Measurements from ENCODE around the gene NT5DC1. TPM values are rescaled to one million over a fixed set of nuclear protein-coding genes. Genes with fewer than 3 reads are reported as not detected.

The NT5DC1 gene
- polyA plus RNA-seq, 1 of the 3 experiments (the other 2 are of a cell fraction): 20.3 TPM

GRCh38 chr6:116106146-116106545 lies 5.5 kb downstream of the NT5DC1 start:
- POLR2A ChIA-PET: no interaction called here

GRCh38 chr6:116108836-116109235 lies 8.2 kb downstream of the NT5DC1 start:
- H3K27me3 ChIP-seq (ENCODE audit: insufficient read depth): no peaks in the 10 kb centered on the region
- H3K79me2 ChIP-seq (ENCODE audit: insufficient read depth): no peaks in the 10 kb centered on the region
- no peak overlapping the region for H2AFZ ChIP-seq (ENCODE audit: low read depth)
- H3K9ac ChIP-seq: no peak overlapping the region
- no peak overlapping the region for H3K4me3 ChIP-seq (ENCODE audit: low read depth in 2 of 2, low read length in 1 of 2)
- H3K9me3 ChIP-seq: no peaks in the 10 kb centered on the region
- peaks cover 0 to 49% of the 10 kb centered on the region in 2 experiments for H3K36me3 ChIP-seq (replicated peaks in 1 of 2; ENCODE audit: control insufficient read depth in 1 of 2, insufficient read depth in 2 of 2, low read length in 1 of 2)
- peaks cover 9 to 13% of the 10 kb centered on the region in 2 experiments; a peak in 3 of 4 replicates for H3K4me1 ChIP-seq (ENCODE audit: control insufficient read depth in 1 of 2, insufficient read depth in 2 of 2, low read depth in 1 of 2, low read length in 1 of 2)
- no peak overlapping the region for H3K4me2 ChIP-seq
- H3K27ac ChIP-seq (ENCODE audit: low read depth in 2 of 2, low read length in 1 of 2): no peak overlapping the region
- peaks cover 4% of the 10 kb centered on the region for H3F3A ChIP-seq (replicated peaks; ENCODE audit: insufficient read depth)
- WGBS (ENCODE audit: low lambda C conversion rate): 11% methylated on average over 1 of the region's 1 CpG
- H3K9me2 ChIP-seq: no peaks in the 10 kb centered on the region
- ChIA-PET CTCF (interaction anchor here (0.9 to 1.4 kb wide), 3 partner anchors 11 to 64 kb away, joined by 3 to 4 read pairs (median 3); no protein-coding TSS in a partner anchor), POLR2A (interaction anchor here (2.1 kb wide), 1 partner anchor 8 kb away, joined by 6 read pairs; the partner anchor contains the start of gene NT5DC1)
- TF ChIP-seq MAX (IDR thresholded peaks at IDR 0.05; ENCODE audit: low read depth) (no peak), GABPA (IDR thresholded peaks at IDR 0.05; ENCODE audit: low read depth) (no peak), SMC3 (IDR thresholded peaks at IDR 0.05; ENCODE audit: low read depth, low read length) (no peak), FOXM1 (IDR thresholded peaks at IDR 0.05; ENCODE audit: low read depth) (no peak), IRF3 (IDR thresholded peaks at IDR 0.05; ENCODE audit: low read depth, low read length) (no peak), USF1 (IDR thresholded peaks at IDR 0.05; ENCODE audit: borderline replicate concordance, low read depth) (no peak), RCOR1 (IDR thresholded peaks at IDR 0.05; ENCODE audit: low read length) (no peak), TCF12 (IDR thresholded peaks at IDR 0.05) (no peak), FOXJ3 (CRISPR knock-in tag; IDR thresholded peaks at IDR 0.05) (no peak), JUND (IDR thresholded peaks at IDR 0.05) (no peak), NFIC (IDR thresholded peaks at IDR 0.05; ENCODE audit: borderline replicate concordance) (no peak), MEF2A (IDR thresholded peaks at IDR 0.05; ENCODE audit: borderline replicate concordance, low read depth) (no peak), REST (IDR thresholded peaks at IDR 0.05; ENCODE audit: low read depth, low read length) (no peak), CTCF (IDR thresholded peaks at IDR 0.05) (no peak), CHD2 (IDR thresholded peaks at IDR 0.05; ENCODE audit: low read length, partially characterized antibody) (no peak)
- DNase-seq: peak; percentile 34
- no peaks in the 10 kb centered on the region for H4K20me1 ChIP-seq (ENCODE audit: insufficient read depth)

More at GRCh38 chr6:116106146-116106545, 5.5 kb downstream of the NT5DC1 start:
- no peak overlapping the region for H3K9ac ChIP-seq
- H4K20me1 ChIP-seq (ENCODE audit: insufficient read depth): no peaks in the 10 kb centered on the region
- no peaks in the 10 kb centered on the region for H3K9me3 ChIP-seq
- no peaks in the 10 kb centered on the region for H3K27me3 ChIP-seq (ENCODE audit: insufficient read depth)
- H3K4me2 ChIP-seq: no peak overlapping the region
- CTCF ChIA-PET: interaction anchor here (0.8 kb wide), 1 partner anchor 95 kb away, joined by 3 read pairs; no protein-coding TSS in a partner anchor
- H3K4me3 ChIP-seq (ENCODE audit: low read depth in 2 of 2, low read length in 1 of 2): no peak overlapping the region
- peak overlapping the region in 1 of 2 experiments; percentile 16; a peak in 1 of 4 replicates for H3K27ac ChIP-seq (ENCODE audit: low read depth in 2 of 2, low read length in 1 of 2)
- 0 out of 2 replicates have a peak, but pooled peaks cover 4% of the 10 kb centered on the region for H3K79me2 ChIP-seq (ENCODE audit: insufficient read depth)
- H3K4me1 ChIP-seq (ENCODE audit: control insufficient read depth in 1 of 2, insufficient read depth in 2 of 2, low read depth in 1 of 2, low read length in 1 of 2): peaks cover 13 to 21% of the 10 kb centered on the region in 2 experiments; a peak in 3 of 4 replicates
- no peak for TF ChIP-seq MEF2A (IDR thresholded peaks at IDR 0.05; ENCODE audit: borderline replicate concordance, low read depth)
- TF ChIP-seq ELF1 (IDR thresholded peaks at IDR 0.05): no peak
- TF ChIP-seq NRF1 (IDR thresholded peaks at IDR 0.05; ENCODE audit: low read depth, low read length): no peak
- TF ChIP-seq FOSL2 (IDR thresholded peaks at IDR 0.05; ENCODE audit: borderline replicate concordance, low read depth): no peak
- TF ChIP-seq USF1 (IDR thresholded peaks at IDR 0.05; ENCODE audit: borderline replicate concordance, low read depth): no peak
- peaks cover 0 to 25% of the 10 kb centered on the region in 2 experiments for H3K36me3 ChIP-seq (replicated peaks in 1 of 2; ENCODE audit: control insufficient read depth in 1 of 2, insufficient read depth in 2 of 2, low read length in 1 of 2)
- DNase-seq: no peak
- H3K9me2 ChIP-seq: no peaks in the 10 kb centered on the region
- H2AFZ ChIP-seq (ENCODE audit: low read depth): no peak overlapping the region
- H3F3A ChIP-seq (replicated peaks; ENCODE audit: insufficient read depth): peaks cover 8% of the 10 kb centered on the region
- 76% methylated on average over 1 of the region's 1 CpG for WGBS (ENCODE audit: low lambda C conversion rate)
